NCI-H69 (cell line): ENCODE measurements around the gene UNC119B.
"Not testable (repeated sequence)": the region's sequence is repeated elsewhere in the genome, so short reads cannot be mapped to it uniquely, and the experiment has no call there.

Experiments used
- DNase-seq: peaks from one replicate; lab custom pipeline; 2025; lab: John Stamatoyannopoulos, UW

Gene UNC119B

GRCh38 chr12:120719496-120720233 is 9.4 kb downstream of the UNC119B start:
- DNase-seq, result no peak

DNA sequence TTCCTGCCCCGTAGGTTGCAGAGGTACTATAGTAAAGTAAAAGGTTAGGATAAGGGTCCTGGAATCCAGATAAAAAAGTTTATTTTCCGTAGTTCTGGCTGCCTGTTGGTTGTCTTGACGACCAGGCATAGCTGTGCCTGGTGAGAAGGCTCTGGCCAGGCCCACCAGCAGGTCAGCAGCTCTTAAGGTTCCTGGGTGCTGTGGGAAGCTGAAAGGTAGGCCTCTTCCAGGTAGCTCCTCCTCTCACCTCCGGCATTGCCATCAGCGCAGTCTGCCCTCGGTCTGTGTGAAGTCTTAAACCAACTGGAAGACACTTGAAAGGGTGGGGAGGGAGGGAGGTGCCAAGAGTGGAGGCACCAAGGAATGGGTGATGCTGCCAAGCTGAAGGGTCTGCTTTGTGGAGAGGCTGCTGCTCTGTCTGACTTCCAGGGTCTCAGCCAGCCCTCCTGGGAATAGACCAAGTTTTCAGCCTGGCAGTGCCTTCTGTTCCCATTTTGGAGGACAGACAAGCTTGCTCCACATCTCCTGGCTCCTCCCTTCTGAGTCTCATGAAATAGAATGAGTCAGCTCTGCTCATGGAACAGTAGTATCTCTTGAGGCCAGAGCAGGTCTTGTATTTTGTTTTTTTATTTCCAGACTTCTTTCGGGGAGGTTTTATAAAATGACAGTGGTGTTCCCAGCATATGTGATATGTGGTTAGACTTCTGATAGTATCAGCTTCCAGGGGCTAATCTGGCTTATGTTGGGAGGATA is 10.2 kb downstream of the UNC119B start:
- no peak for DNase-seq

GRCh38 chr12:120720987-120721801 is 10.9 kb downstream of the UNC119B start:
- DNase-seq, result no peak

GRCh38 chr12:120721866-120722265 is 11.6 kb downstream of the UNC119B start:
- no peak for DNase-seq

DNA sequence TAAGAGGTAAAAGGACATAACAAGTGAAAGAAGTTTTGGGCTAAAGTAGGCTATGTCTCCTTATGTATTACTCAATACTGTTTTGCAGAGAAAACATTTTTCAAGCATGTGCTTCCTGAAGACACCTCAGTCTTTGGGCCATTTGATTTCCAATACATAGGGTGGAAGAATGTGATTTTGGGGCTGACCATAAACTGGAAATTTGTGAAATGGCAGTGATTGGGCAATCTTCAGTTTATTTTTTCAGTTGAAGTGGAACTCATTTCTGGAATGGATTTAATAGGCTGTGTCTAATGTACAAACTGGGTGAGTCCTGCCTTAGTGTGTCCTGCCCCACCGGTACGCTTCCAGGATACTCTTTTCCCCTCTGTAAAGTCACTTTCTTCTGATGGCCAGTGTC is 12.5 kb downstream of the UNC119B start:
- DNase-seq, result no peak

- DNase-seq, result no peak
Observed at GRCh38 chr12:120724720-120725119, 14.5 kb downstream of the UNC119B start.

DNA sequence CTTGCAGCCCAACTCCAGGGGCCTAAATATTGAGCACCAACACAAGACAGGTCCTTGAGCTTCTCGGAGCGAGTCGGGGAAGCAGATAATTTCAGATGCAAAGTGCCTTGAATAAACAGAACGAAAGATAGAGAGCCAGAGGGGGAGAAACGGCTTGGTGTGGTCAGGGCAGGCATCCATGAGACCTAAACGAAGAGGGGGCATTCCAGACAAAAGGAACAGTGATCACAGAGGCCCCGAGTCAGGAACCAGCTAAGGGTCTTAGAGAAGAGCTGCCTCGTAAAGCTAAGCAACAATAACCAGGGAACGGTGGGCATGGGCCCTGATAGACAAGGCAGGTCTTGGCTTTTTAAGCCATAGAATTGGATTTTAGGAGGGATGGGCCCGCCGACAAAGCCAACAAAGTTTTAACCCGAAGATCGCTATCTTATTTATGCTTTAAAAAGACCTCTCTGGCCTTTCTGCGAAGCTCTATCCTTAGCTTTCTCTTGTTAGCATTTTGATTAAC is 14.9 kb downstream of the UNC119B start:
- DNase-seq, result peak; percentile 61

GRCh38 chr12:120725659-120726509 is 15.6 kb downstream of the UNC119B start, which contains the start of gene ACADS:
Gene ACADS, plus strand, starts transcription at chr12:120725826. Its CDS starts 60 bp downstream, at chr12:120725886.
- peak; percentile 96 for DNase-seq

DNA sequence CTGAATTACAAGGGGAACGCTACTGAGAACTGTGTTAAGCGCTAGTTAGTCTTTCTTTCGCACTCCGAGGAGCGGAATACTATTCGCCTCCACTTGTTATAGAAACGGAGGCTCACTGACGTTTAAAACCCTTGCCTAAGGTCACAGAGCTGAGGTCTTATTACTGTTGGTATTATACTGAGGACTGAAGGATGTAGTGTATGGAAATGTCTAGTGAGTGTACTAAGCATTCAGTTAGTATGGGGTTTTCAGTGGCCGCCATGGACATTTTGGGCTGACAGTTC is 16.2 kb downstream of the UNC119B start:
- DNase-seq, result no peak

DNA sequence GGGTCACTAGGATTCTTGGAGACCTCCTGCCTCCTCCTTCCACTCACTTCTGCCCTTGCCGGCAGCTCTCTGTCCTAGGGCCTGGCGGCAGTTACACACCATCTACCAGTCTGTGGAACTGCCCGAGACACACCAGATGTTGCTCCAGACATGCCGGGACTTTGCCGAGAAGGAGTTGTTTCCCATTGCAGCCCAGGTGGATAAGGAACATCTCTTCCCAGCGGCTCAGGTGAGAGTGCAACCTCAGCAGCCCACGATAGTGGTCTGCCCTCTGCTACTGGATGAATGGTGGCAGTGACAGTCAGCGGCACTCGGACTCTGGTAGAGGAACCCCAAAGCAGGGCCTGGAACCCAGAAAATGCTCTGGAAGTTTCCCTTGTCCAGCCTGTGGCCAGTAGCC is 16.7 kb downstream of the UNC119B start:
- DNase-seq, result no peak

DNA sequence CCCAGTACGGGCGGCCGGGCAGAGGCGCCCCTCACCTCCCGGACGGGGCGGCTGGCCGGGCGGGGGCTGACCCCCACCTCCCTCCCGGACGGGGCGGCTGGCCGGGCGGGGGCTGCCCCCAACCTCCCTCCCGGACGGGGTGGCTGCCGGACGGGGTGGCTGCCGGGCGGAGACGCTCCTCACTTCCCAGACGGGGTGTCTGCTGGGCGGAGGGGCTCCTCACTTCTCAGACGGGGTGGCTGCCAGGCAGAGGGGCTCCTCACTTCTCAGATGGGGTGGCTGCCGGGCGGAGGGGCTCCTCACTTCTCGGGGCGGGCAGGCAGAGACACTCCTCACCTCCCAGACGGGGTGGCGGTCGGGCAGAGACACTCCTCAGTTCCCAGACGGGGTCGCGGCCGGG is 21.9 kb downstream of the UNC119B start:
- DNase-seq, result not testable (repeated sequence)

DNA sequence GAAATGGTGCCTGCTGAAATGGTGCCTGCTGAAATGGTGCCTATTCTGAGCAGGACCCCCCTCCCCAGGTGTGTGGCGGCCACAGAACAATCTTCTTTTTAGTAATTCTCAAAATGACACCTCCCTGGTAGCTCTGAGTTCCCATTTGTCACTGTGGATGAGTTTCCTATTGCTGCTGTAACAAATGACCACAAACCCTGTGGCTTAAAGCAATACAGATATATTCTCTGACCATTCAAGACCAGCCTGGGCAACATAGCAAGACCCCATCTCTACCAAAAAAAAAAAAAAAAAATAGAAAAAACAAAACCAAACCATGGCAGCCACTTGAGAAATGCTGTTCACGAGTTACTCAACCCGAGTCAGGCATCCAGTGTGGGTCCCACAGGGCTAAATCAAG is 23.3 kb downstream of the UNC119B start:
- no peak for DNase-seq

GRCh38 chr12:120734210-120734609 is 24.0 kb downstream of the UNC119B start:
- DNase-seq, result no peak

DNA sequence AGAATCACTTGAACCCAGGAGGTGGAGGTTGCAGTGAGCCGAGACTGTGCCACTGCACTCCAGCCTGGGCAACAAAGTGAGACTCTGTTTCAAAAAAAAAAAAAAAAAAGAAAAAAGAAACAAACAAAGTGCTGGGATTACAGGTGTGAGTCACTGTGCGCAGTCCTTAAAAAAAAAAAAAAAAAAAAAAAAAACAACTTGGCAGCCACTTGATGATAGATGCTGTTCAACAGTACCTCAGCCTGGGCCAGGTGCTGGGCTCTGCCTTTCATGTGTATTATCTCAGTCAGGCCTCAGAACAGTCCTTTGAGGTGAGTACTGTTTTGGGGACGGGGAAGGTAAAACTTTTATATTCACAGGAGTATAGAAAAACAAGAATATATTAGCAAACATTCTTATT is 24.9 kb downstream of the UNC119B start:
- DNase-seq, result no peak

DNA sequence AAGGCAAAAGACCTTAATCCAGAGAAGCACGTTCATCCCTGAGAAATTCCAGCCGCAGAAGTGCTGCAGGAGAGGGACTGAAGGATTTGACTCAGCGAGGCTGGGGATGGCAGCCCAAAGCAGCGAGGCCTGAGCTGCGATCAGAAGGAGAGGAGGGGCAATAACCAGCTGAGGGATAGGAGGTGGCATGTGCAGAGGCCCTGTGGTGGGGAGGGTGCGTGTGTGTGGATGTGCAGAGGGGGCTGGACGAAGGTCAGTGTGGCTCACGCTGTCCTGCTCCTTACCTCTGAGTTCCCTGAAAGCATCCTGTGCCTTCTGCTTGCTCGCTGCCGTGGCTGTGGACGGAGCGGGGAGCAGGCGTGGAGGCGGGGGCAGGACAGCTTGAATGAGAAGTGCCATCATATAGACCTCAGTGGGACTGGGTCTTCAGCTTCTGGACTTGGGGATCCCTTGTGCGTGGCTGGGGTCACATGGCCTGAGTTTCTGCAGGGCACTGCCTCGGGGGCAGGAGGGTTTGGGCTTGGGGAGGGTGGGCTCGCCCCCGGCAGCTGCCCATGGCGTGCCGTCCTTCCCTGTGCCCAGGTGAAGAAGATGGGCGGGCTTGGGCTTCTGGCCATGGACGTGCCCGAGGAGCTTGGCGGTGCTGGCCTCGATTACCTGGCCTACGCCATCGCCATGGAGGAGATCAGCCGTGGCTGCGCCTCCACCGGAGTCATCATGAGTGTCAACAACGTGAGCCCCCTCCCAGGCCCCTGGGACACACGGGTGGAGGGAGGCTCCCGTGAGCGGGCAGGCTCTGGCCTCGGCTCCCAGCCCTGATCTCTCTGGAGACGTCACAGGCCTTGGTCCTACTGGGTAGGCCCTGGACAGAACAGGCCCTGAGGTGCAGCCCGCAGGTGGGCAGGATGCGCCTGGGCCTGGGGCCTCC is 26.4 kb downstream of the UNC119B start:
- DNase-seq, result no peak

DNA sequence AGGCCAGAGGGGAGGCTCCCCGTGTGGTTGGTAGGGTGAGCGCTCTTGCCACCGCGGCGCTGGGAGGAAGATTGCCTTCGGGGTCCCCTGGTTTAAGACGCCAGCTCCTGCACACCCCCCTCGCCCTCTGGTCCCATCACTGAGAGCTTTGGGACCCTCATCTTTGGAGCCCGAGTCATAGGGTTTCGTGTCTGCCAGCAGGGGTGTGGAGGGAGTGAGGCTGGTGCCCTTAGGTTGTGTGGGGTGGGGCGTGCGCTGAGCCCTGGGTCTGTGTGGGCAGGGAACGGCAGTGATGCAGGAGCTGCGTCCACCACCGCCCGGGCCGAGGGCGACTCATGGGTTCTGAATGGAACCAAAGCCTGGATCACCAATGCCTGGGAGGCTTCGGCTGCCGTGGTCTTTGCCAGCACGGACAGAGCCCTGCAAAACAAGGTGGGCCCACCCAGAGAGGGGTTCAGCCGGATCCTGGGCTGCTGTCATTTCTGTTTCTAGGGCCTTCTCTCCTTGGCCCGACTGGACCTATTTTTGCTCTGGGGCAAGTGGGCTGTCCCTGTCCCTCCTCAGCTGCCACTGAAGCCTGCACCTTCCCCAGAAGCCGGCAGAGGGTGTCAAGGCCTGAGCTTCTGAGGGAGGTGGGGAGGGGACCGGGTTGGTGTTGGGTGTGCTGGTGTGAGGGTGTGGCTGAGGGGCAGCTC is 27.4 kb downstream of the UNC119B start:
- DNase-seq, result no peak

DNA sequence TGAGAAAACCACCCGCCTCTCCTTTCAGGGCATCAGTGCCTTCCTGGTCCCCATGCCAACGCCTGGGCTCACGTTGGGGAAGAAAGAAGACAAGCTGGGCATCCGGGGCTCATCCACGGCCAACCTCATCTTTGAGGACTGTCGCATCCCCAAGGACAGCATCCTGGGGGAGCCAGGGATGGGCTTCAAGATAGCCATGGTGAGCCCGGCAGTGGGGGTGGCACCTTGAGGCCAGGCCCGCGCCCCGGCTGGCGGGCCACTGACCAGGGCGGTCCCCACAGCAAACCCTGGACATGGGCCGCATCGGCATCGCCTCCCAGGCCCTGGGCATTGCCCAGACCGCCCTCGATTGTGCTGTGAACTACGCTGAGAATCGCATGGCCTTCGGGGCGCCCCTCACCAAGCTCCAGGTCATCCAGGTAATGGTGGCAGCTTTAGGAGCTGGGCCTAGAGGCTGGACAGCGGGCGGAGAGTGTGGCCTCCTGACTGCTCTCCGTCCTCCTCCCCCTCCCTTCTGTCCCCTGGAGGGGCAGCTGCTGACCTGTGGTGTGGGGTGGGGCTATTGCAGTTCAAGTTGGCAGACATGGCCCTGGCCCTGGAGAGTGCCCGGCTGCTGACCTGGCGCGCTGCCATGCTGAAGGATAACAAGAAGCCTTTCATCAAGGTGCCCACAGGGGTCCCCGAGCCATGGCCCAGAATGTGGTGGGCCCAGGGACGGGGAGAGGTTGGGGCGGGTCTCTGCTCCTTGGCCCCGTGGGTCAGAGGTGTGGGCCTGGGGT is 28.2 kb downstream of the UNC119B start:
- no peak for DNase-seq

- DNase-seq, result no peak
Observed at GRCh38 chr12:120739031-120739762, 28.9 kb downstream of the UNC119B start.
